PC-3 (cell line): ENCODE measurements around the gene TRIM25.

Source experiments
- CTCF ChIP-seq: fragments of 300-600 bp; sonication (generic); conservative IDR thresholded peaks from 2 replicates; pipeline ENCODE4 v1.5.1; 2017; ENCODE audit warnings: antibody characterized with exemption, low read depth, mild to moderate bottlenecking, low read length
- EZH2phosphoT487 ChIP-seq: fragments of 300-600 bp; sonication (generic); IDR thresholded peaks from 2 replicates; pipeline ENCODE4 v1.6.1; 2018; ENCODE audit warnings: mild to moderate bottlenecking, antibody characterized with exemption, low read length, borderline replicate concordance

GRCh38 chr17:56887552-56888467 is 26.0 kb downstream of the TRIM25 start:
- TF ChIP-seq EZH2phosphoT487 (no peak), CTCF (no peak)
